Right renal cortex interstitium (tissue), 3 donors: ENCODE measurements around the gene CIAO3. TPM values are rescaled to one million over a fixed set of nuclear protein-coding genes. Genes with fewer than 3 reads are reported as not detected.
"Not testable (repeated sequence)": the region's sequence is repeated elsewhere in the genome, so short reads cannot be mapped to it uniquely, and the experiment has no call there.

ENCODE experiments used
- DNase-seq, 3 donors: peaks; one replicate each; pipeline ENCODE4 v3.0.0-alpha.2; 2013; ENCODE audit warnings: low read depth in 3 of 3, low spot score in 2 of 3
- polyA plus RNA-seq, 3 donors: library from polyadenylated mRNA; unstranded; fragments of 120-200 nt; gene quantifications; one replicate each; pipeline ENCODE4 v1.2.1, GENCODE V29; 2013; ENCODE audit not compliant: insufficient read length in 3 of 3

The CIAO3 gene
- polyA plus RNA-seq, 3 donors = 18.9 to 23.4 (median 22.8) TPM

DNA sequence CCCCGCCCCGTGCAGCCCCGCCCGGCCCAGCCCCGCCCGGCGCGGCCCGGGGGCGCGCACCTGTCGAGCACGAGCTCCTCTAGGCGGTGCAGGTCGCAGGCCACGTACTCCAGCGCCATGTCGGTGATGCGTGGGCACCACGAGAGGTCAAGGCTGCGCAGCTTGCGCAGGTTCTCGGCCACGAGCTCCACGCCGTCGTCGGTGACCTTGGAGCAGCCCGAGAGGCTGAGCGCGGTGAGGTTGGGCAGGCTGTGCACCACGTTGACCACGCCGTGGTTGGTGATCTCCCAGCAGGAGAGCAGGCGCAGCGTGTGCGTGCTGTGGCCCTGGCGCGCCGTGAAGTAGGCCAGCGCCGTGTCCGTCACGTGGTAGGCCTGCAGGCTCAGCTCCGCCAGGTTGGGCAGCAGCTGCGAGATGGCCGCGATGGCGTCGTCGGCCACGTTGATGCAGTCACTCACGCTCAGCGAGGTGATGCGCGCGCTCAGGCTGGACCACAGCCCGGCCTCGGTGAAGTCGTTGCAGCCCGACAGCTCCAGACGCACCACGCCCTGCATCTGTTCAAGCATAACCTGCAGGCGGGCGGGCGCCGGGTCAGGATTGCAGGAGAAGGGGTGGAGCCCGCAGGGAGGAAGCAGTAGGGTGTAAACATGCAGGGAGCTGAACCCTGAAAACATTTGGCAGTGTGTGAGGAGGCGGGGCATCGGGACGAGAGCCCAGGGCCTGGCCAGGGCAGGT, 45.3 kb downstream of the CIAO3 start:
- DNase-seq = no peak

DNA sequence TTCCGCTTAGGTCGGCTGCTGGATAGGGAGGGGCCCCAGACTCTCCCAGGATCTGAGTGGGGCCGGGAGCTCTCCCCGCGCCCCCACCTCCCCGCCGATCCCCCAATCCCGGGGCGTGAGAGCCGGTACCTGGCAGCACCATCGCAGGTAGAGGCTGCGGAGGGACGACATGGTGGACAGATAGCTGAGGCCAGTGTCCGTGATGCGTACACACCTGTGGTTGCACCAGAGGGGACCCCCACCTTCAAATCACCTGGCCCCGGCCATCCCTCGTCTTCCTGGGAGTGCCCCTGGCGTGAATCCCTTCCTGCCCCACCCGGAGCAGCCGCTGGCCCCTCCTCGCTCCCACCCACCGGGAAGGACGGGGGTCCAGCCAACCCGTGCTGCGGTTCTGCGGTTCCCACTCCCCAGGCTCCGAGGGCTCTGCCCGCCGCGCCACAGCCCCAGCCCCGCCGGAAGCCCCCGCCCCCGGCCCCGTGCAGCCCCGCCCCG, 45.9 kb downstream of the CIAO3 start:
- DNase-seq = no peak

DNA sequence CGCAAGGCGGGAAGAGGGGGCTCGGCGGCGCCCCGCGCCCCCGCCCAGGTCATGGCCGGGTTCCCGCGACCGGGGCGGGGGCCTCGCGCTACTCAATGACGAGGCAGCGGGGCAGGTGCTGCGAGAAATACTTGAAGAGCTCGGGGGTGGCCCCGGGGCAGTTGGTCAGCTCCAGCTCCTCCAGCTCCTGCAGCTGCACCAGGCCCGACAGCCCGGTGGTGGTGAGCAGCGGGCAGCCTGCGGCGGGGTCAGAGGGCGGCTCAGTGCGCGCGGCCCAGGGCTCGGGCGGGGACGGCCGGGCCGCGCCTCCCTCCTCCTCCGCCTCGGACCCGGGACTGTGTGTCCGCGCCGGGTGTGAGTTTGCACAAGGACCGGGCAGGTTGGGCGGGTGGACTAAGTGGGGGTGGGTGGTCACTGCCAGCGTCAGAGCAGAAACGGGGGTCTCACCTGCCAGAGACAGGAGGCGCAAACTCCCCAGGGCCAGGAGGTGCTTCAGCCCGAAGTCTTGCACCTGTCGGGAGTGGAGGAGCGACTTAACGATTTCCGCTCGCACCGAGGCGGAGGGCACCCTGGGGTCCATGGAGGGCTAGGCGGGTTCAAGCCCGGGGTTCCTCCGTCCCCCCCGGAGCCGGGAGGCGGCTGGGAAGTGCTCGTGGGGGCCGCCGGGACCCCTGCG, 46.5 kb downstream of the CIAO3 start:
- no peak for DNase-seq

DNA sequence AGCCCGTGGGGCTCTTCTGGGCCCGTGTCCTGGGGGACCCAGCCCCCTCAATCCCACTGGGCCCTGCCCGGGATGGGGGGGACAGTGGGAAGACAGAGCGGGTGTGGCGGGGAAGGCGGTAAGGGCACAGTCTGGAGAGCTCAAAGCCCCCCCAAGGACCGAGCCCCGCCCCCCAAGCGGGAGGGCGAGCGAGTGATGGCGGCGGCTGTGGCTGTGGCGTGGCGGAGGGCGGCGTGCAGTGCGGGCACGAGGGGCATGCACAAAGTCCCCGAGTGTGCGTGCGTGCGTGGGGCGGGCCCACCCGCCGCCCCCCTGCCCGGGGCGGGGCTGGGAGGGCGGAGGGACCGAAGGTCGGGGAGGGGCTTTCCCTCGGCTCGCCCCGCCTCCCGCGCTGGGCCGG, 47.0 kb downstream of the CIAO3 start:
- no peak for DNase-seq

DNA sequence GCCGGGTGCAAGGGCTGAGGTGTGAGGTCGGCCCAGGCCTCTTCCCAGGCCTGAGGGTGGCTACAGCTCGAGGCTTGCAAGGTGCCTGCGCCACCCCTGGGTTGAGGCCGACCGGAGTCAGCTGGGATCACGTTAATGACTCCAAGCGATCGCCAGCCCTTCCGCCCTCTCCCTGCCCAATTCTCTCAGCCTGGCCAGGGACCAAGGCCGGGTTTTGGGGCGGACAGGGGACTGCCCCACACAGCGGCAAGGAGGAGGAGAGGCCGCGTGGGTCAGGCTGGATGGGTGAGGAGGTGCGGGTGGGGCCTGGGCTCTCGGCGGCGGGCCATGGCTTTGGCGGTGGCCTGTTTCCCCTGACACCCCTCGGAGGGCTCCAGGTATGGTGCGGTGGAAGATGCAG, 47.4 kb downstream of the CIAO3 start:
- DNase-seq = no peak

DNA sequence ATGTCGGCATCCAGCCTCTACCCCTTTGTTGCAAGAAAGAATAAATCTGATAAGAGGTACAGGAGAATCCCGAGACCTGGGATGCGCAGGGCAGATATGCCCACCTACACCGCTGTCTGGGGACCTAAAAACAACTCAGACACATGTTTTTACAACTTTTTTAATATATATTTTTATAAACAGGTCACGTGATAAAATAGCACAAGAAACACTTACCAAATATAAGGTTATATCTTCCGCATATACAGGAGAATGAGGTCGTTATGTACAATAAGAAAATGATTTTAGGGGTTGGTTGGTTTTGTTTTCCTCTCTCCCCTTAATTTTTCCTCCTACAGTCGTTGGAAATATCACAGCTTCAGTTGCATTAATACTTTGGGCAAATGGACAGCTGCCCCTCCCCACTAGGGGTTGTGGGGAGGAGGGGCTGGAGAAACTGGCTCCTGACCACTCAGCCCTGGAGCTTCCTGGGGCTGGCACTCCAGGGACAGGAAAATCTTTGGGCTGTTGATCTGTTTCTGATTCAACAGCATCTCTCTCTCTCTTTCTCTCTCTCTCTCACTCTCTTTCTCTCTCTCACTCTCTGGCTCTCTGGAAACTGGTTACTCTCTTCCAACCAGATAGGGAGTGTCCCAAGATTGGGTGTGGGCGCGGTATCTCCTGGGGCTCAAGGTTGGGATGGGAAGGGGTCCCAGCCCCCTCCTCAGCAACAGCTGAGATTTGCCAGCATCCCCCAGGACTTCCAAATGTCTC, 48.3 kb downstream of the CIAO3 start:
- DNase-seq = no peak

DNA sequence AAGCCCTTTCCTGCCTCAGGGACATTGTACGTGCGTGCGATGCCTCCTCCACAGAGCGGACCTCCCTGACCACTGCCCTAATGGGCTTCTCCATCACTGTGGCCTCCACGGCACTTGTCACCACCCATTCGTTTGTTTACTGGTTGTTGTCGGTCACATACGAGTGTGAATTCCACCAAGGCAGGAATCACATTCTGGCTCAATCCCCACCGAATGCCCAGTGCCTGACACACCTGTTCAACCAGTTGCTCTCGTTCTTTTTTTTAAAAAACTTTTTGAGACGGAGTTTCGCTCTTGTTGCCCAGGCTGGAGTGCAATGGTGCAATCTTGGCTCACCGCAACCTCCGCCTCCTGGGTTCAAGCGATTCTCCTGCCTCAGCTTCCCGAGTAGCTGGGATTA, 49.6 kb downstream of the CIAO3 start:
- DNase-seq = not testable (repeated sequence)

DNA sequence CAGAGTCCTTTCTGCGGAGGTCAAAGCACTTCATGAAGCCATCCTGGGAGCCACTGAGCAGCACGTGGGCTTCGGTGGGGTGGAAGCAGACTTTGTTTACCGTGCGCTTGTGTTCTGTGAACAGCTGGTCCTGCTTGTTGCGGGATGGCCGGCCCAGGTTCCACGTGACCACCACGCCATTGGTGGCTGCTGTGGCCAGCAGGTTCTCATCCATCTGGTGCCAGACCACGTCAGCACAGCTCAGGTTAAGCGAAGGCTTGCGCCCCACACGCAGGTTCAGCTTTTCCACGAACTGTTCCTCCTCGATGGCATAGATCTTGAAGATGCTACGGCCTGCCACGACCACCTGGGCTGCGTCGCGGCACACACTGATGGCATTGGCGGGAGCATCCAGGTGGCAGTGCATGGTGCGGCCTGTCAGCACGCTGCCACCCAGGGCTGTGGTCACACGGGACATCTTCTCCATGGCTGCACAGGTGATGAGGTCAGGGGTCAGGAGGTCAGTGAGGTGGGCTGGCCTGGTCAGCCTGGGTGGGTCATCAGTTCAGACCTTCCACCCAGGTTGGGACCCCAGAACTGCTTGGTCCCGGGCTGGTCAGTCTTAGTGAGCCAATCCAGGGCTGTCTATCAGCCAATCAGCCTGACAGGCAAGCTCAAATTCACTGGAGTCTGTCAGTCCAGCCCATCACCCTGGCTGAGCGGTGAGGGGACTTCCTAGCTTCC, 51.5 kb downstream of the CIAO3 start:
- no peak for DNase-seq

DNA sequence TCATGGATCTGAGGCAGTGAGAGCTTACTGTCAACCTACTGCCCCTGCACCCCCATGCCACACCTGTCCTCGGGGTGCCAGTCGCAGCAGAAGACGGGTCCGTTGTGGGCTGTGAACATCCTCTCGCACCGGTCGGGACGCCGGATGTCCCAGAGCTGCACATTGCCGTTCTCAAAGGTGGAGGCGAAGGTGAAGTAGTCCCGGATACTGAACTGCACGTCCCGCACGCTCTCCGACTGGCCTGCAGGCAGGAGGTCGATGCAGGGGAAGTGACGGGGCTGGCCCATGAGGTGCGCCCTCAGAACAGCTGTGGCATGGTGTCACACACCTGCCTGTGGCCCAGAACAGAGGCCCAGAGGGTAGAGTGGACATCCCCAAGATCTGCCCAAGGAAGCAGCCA, 53.3 kb downstream of the CIAO3 start:
- no peak for DNase-seq

DNA sequence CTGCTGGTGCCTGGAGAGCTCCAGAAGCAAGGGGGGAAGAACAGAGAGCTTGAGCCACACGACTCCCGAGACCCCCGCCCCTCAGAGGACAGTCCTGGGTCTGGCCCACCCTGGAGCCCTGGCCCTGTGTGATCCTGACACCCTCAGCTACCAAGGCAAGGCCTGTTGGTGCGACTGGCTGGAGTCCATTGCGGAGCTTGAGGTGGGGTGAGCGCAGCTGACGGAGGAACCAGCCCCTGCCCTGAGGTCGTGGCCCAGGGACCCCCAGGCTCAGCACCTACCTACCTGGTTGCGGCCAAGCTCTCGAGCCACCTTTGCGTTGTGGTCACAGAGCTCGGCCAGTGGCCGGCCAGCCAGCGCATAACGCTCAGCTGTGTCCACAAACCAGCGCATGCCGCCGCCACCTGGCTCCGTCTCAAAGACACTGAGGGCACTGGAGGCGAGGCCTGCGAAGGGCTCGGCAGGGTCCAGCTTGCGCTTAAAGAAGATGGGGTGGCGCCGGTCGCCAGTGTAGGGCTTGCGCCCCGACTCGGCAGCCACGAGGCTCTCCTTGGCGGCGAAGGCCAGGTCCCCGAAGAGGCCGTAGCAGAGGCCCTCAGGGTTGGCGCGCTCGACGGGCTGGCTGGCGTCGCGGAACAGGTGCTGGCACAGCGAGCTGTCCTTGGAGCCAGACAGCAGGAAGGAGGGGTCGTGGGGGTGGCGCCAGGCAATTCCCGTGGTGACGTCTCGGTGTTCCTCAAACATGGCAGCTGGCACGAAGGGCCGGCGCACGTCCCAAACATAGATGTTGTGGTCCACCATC, 54.1 kb downstream of the CIAO3 start:
- DNase-seq = no peak

DNA sequence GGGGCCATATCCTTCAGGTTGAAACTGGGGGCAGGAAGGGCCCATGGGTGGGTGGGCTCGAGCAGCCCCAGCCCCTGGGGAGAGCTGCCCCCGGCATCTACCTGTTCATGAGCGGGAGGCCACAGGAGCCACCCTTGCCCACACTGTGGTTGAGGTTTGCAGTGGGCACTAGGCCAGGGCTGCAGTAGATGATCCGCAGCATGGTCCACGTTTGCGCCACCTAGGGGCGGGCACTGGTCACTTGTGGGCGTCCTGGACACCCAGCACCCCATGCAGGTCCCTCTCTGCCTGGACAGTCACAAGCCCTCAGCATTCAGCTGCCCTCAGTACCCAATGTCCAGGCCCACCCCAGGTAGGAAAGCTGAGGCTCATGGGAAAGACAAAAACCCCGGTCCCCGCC, 54.8 kb downstream of the CIAO3 start:
- no peak for DNase-seq

DNA sequence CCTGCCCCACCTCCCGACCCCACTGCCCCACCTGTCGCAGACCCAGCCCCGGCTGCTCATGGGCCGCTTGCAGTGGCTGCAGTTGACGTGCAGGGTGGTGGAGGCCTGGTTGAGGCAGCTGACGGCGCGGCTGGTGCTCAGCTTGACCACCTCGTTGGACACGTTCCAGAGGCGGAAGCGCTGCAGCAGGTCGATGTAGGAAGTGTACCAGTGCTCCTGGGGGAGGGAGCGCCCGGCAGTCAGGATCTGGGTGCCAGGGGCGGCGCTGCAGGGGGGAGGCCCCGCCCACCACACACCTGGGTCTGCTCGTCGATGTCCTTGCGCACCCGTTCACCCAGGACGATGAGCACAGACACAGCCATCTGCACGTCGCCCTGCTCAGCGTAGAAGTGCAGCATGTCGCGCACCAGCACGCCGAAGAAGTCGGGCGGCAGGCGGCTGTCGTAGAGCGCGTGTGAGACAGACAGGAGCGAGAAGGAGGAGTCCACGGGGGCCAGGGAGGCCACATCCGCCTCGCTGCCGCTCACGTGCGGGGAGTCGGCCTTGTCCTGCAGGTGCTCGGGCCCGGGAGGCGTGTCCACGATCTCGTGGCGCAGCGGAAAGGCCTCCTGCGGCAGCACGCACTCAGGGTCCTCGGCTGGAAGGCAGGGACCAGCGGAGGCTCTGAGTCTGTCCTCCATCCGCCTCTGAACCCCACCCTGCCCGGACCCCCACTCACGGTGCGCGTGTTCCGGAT, 55.7 kb downstream of the CIAO3 start:
- DNase-seq = no peak

DNA sequence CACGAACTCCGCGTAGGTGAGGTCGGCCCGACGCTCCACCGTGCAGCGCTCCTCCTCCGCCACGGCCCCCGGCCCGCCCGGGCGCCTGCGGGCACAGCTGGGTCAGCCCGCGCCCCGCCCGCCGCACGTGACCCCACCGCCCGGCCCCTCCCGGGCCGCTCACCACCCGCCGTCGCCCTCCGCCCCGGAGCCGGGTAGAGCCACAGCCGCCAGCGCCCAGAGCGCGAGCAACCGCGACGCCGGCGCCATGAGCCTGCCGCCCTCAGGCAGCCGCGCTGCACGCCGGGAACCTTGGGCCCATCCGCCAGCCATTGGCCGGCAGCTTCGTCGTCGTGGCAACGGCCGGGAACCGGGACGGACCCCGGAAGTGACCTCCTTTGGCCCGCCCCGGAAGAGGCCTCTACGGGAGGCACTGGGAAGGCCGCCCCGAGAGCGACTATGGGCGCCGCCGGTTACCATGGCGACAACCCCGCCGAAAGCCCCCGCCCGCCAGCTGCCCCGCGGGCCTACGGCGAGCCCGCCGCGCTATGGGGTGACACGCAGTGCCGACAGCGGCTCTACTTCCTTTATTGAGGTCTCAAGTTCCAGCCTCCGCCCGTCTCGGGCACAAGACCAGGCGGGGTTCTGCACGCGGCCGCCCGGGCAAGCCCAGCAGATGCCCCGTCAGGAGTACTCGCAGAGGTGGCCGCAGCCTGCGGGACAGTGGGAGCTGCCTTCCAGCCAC, 56.6 kb downstream of the CIAO3 start, which contains the start of gene JMJD8:
JMJD8 (minus strand) TSS at position 264 of the 724 bp plus-strand sequence; CDS start at position 249, 15 bp downstream.
- peak in 2 of 3 donors; percentile 78 to 88 for DNase-seq

DNA sequence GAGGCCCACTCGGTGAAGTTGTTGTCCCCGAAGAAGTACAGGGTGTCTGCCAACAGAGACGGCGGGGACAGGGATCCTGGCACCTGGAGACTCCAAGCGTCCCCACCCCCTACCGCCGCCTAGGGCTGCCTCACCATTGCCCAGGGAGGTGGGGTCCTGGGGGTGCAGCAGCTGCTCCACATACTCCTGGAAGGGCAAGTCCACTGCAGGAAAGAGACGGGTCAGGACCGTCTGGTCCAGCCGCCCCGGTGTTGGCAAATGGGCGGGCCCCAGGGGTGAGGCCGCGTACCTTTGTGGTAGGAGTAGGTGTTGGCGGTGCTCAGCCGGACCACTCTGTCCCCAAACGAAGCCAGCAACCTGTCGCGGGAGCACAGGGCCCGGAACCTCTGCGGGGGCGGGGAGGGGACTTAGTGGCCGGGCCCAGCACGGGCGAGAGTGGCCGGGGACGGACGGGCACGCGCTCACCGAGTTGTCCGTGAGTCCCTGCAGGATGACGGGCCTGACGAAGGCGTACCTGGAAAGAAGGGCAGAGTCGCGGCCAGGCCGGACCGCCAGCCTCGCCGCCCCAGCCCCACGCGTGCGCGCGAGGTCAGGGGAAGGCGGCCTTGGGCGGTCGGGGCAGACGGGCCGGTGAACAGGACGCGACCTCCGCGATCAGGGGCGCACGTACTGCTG, 57.3 kb downstream of the CIAO3 start:
- no peak for DNase-seq

DNA sequence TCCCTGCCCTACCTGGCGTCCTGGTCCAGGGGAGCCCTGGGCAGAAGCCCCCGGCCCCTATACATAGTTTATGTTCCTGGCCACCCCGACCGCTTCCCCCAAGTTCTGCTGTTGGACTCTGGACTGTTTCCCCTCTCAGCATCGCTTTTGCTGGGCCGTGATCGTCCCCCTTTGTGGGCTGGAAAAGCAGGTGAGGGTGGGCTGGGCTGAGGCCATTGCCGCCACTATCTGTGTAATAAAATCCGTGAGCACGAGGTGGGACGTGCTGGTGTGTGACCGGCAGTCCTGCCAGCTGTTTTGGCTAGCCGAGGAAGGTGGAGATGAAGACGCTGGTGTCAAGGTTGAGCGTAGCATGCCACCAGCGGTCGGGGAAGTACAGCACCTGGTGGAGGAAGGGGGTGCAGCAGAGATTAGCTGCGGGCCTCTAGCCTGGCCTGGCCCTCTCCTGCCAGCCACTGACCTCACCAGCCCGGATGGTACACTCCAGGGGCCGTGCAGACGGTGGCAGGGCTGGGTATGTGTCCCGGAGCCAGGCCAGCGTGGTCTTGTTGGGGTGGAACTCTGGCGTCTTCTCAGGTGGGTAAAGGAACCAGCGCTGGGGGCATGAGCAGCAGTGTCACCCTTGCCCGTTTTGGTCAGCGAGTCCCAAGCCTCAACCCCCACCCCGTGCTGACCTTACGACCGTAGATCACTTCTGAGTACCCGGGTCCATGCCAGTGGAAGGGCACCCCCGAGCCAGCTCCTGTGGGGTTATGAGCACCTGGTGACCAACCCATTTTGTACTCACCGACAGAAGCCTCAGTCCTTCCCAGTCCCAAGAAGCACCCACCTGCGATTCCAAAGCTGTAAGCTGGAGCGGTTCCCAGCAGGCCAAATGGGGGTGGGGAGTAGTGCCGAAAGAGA, 58.1 kb downstream of the CIAO3 start:
- no peak for DNase-seq

DNA sequence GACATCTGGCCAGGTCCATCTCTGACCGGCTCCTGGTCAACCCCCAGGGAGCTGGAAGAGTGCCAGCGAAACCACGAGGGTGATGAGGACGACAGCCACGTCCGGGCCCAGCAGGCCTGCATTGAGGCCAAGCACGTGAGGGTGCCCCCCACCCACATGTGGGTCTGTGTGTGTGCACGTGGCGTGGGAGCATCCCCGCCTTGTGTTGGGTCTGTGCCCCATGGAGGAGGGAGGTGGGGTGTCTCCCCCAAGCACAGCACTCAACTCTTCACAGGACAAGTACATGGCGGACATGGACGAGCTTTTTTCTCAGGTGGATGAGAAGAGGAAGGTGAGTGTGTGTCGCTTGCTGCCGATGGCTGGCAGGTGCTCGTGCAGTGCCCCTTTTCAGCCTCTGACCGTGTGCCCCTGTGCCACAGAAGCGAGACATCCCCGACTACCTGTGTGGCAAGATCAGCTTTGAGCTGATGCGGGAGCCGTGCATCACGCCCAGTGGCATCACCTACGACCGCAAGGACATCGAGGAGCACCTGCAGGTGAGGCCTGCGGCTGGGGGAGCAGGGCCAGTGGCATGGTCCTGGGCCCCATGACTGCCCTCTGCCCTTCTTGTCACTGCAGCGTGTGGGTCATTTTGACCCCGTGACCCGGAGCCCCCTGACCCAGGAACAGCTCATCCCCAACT, 58.9 kb downstream of the CIAO3 start:
- no peak for DNase-seq
